Stimulated activated CD8-positive, alpha-beta memory T cell treated with anti-CD3 and anti-CD28 coated beads, Interleukin-7, amount 100 ng/mL, for 4 hours (primary cell): ENCODE measurements around the gene RHOA.
"Not testable (repeated sequence)": the region's sequence is repeated elsewhere in the genome, so short reads cannot be mapped to it uniquely, and the experiment has no call there.

Experiments
- DNase-seq, 2 donors: peaks; one replicate each; pipeline ENCODE4 v3.0.0-alpha.2; 2020; ENCODE audit warnings: low read depth in 2 of 2

The RHOA gene

GRCh38 chr3:49362561-49362960 lies 49.2 kb downstream of the RHOA start:
- no peak for DNase-seq

GRCh38 chr3:49359623-49360022 lies 52.2 kb downstream of the RHOA start:
- no peak for DNase-seq

GRCh38 chr3:49358884-49359225 lies 52.9 kb downstream of the RHOA start:
- DNase-seq, result no peak

- DNase-seq, result peak; percentile 39 to 66
Observed at GRCh38 chr3:49358217-49358883, 53.4 kb downstream of the RHOA start, which contains the start of gene GPX1. TSS of gene GPX1 (minus strand) at chr3:49358353. CDS start at chr3:49358278, 75 bp downstream.

GRCh38 chr3:49357443-49358216 lies 54.1 kb downstream of the RHOA start:
- DNase-seq, result peak; percentile 16 to 46

GRCh38 chr3:49357095-49357442 lies 54.7 kb downstream of the RHOA start:
- DNase-seq, result peak in 1 of 2 donors; percentile 6

GRCh38 chr3:49352890-49353421 lies 58.8 kb downstream of the RHOA start:
- no peak for DNase-seq

- no peak for DNase-seq
Observed at GRCh38 chr3:49352281-49352680, 59.5 kb downstream of the RHOA start.

- DNase-seq, result no peak
Observed at GRCh38 chr3:49351521-49352011, 60.2 kb downstream of the RHOA start.

GRCh38 chr3:49349348-49350114 lies 62.2 kb downstream of the RHOA start:
- no peak for DNase-seq

- DNase-seq, result not testable (repeated sequence)
Observed at GRCh38 chr3:49348361-49348760, 63.4 kb downstream of the RHOA start.

GRCh38 chr3:49346797-49347251 lies 65.0 kb downstream of the RHOA start:
- no peak for DNase-seq

- DNase-seq, result no peak
Observed at GRCh38 chr3:49343163-49343562, 68.6 kb downstream of the RHOA start.

- DNase-seq, result no peak
Observed at GRCh38 chr3:49341996-49342395, 69.8 kb downstream of the RHOA start.

- DNase-seq, result peak; percentile 88 to 94
Observed at GRCh38 chr3:49339941-49340800, 71.6 kb downstream of the RHOA start, which contains the start of gene USP4. TSS of gene USP4 (minus strand) at chr3:49340053. CDS start at chr3:49340024, 29 bp downstream.

GRCh38 chr3:49339581-49339940 lies 72.2 kb downstream of the RHOA start:
- peak in 1 of 2 donors; percentile 3 for DNase-seq

- no peak for DNase-seq
Observed at GRCh38 chr3:49333916-49334633, 77.7 kb downstream of the RHOA start.

GRCh38 chr3:49333091-49333490 lies 78.7 kb downstream of the RHOA start:
- DNase-seq, result no peak

GRCh38 chr3:49329186-49329585 lies 82.6 kb downstream of the RHOA start:
- DNase-seq, result no peak

- not testable (repeated sequence) for DNase-seq
Observed at GRCh38 chr3:49328350-49328749, 83.4 kb downstream of the RHOA start.
